ENCODE measurements around the gene MAD1L1. TPM values are rescaled to one million over a fixed set of nuclear protein-coding genes. Genes with fewer than 3 reads are reported as not detected.

The MAD1L1 gene
- total and polyA plus RNA-seq, 2 of the 4 experiments (the other 2 are of a cell fraction): 29.0 to 40.9 TPM

DNA sequence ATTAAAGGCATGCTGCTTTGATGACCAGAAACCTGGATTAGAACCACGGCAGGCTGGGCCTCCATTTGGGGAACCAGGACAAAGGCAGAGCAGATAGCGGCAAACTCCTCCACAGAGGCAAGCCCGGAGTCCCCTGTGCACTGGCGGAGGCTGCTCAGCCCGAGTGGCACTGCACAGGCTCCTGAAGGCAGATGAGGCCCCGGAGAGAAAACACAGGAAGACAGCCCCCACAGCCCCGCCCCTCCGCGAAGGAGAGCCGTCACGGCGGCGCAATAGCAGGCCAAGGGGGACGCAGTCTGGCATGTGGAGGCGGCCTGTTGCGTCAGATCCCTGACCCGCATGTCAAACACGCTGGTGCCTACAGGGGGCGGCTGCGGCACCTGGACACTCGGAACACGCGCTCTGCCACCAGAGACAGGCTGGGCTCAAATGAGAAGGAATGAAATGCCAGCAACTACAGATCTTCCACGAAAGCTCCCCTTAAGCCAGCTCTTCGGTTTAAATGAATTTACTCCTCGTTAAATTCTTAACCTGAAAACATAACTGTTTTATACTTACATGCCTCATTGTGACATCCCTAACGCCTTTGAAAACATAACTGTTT is 128.5 kb downstream of the MAD1L1 start (continued):
- TF ChIP-seq BHLHE40 (IDR thresholded peaks at IDR 0.05; ENCODE audit: low read depth, low read length): 0 out of 2 replicates have a peak, but pooled peaks have one; percentile 10

DNA sequence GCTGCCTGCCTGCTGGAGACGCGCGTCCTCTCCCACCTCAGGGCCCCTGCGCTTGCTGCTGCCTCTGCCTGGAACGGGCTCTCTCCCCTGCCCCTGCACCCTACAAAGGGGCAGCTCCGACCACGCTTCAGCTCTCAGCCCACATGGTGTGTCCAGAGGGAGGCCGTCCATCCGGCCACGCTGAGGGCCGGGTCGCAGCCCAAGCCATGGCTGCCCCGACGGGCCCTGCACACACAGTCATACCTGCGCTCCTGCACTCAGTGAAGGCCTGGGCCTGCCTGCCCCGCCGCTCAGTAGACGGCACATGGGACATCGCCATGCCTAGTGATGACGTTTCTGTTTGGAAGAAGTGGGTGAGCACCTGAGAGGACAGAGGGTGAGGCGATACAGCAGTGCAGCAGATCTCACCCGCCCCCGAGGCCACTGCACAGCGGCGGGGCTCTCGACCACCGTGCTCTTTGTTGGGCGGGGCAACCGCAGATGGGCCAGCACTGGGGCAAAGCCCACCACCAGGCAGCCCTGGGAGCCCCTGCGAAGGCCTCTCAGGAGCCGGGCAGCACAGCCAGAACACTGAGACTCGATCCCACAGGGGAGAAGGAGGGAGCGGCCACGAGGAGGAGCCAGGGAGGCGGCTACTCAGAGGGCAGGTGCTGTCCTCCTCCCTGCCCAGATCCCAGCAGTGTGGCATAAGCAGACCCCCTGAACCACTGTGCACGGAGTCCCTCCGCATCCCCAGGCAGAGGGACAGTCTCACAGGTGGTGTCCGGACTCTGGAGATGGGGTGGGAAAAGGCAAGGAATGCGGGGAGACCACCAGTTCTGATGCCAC is 129.5 kb downstream of the MAD1L1 start:
- H3K27me3 ChIP-seq (ENCODE audit: control insufficient read depth, insufficient read depth, low read length): no peaks in the 10 kb centered on the region
- peak overlapping the region; percentile 66 for H2BK120ac ChIP-seq (ENCODE audit: low read depth, low read length)
- no peak overlapping the region for H2BK5ac ChIP-seq (ENCODE audit: low read depth, low read length, poor library complexity, severe bottlenecking)
- CTCF ChIA-PET: no interaction called here
- peak overlapping the region; percentile 49 for H3K9ac ChIP-seq (ENCODE audit: low read depth, low read length)
- peak overlapping the region; percentile 44; the same call in 1 of the 2 replicates for H3K18ac ChIP-seq (ENCODE audit: low read depth, low read length)
- intact Hi-C loops (cut with micrococcal nuclease): loop anchor here (10.0 kb wide), 1 partner anchor 102 kb away; no protein-coding TSS in a partner anchor
- no TSS peak for BruUV-seq (replicated peaks)
- ATAC-seq (ENCODE audit: low read depth) (no peak), DNase-seq (no peak)
- H3K9me1 ChIP-seq (ENCODE audit: insufficient read depth, low read length): peaks cover 14% of the 10 kb centered on the region
- H2BK15ac ChIP-seq (ENCODE audit: low read depth, low read length): peak overlapping the region; percentile 58; the same call in 1 of the 3 replicates
- H3K79me1 ChIP-seq (ENCODE audit: low read depth in 1 of 2, low read length in 2 of 2): peaks cover 10 to 32% of the 10 kb centered on the region in 2 experiments
- H3K36me3 ChIP-seq (ENCODE audit: control insufficient read depth, insufficient read depth, low read length): no peaks in the 10 kb centered on the region
- in situ Hi-C loops (cut with MboI; ENCODE audit: low sequenced_read_pairs): no loop called here
- TF ChIP-seq POLR2A (IDR thresholded peaks at IDR 0.05; ENCODE audit: low read depth, low read length) (peak; percentile 19; the same call in 1 of the 2 replicates), SMC3 (IDR thresholded peaks at IDR 0.05; ENCODE audit: low read depth, low read length) (no peak), RAD21 (IDR thresholded peaks at IDR 0.05; ENCODE audit: low read length) (no peak)
- TF ChIP-seq, protein P1, sequence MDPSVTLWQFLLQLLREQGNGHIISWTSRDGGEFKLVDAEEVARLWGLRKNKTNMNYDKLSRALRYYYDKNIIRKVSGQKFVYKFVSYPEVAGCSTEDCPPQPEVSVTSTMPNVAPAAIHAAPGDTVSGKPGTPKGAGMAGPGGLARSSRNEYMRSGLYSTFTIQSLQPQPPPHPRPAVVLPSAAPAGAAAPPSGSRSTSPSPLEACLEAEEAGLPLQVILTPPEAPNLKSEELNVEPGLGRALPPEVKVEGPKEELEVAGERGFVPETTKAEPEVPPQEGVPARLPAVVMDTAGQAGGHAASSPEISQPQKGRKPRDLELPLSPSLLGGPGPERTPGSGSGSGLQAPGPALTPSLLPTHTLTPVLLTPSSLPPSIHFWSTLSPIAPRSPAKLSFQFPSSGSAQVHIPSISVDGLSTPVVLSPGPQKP (IDR thresholded peaks at IDR 0.05; ENCODE audit: borderline replicate concordance, low read depth, low read length): no peak
- peak overlapping the region; percentile 87 for H4K91ac ChIP-seq (ENCODE audit: insufficient read depth, low read depth, low read length)
- H2AK5ac ChIP-seq (ENCODE audit: low read depth, low read length): peak overlapping the region; percentile 93
- H3K4ac ChIP-seq (ENCODE audit: low read depth, low read length): peak overlapping the region; percentile 88
- peak overlapping the region; percentile 60 for H3K14ac ChIP-seq (replicated peaks; ENCODE audit: low read depth, low read length)
- H2BK20ac ChIP-seq (ENCODE audit: low read depth, low read length): no peak overlapping the region
- H2AFZ ChIP-seq (replicated peaks; ENCODE audit: low read length, poor library complexity): peak overlapping the region; percentile 86
- no peak overlapping the region for H3K23ac ChIP-seq (ENCODE audit: low read depth, low read length)
- H3K56ac ChIP-seq (ENCODE audit: extremely low read depth, insufficient read depth, low read length): no peak overlapping the region
- H3K4me3 ChIP-seq (ENCODE audit: insufficient read depth, low read depth, low read length): no peak overlapping the region
- peak overlapping the region; percentile 89 for H2AK9ac ChIP-seq (replicated peaks; ENCODE audit: low read depth, low read length, poor library complexity)
- H3K4me1 ChIP-seq (ENCODE audit: control insufficient read depth, insufficient read depth, low read length): peaks cover 27% of the 10 kb centered on the region
- peak overlapping the region; percentile 75 to 94; a peak in 3 of 4 replicates for H4K8ac ChIP-seq (ENCODE audit: low read depth in 2 of 2, low read length in 2 of 2)
- dilution Hi-C loops (cut with HindIII; ENCODE audit: low sequenced_read_pairs, unreplicated experiment): no loop called here
- H3K4me2 ChIP-seq (ENCODE audit: low read depth, low read length): no peak overlapping the region; the same call in 1 of the 2 replicates
- no peaks in the 10 kb centered on the region for H3K9me3 ChIP-seq (ENCODE audit: control insufficient read depth, insufficient read depth, low read length)
- no peaks in the 10 kb centered on the region; the same call in none of the 2 replicates for H4K20me1 ChIP-seq (ENCODE audit: insufficient read depth, low read length)
- peak overlapping the region; percentile 63 for H4K5ac ChIP-seq (ENCODE audit: low read depth, low read length)
- POLR2A ChIA-PET (ENCODE audit: unreplicated experiment): no interaction called here
- WGBS, 2 experiments (ENCODE audit: extremely low coverage in 2 of 2, insufficient read length in 1 of 2): 89% methylated on average over 15 of the region's 39 CpGs; no CpG with 5 or more reads in 1 of the 2 experiments
- peak overlapping the region; percentile 36; the same call in 1 of the 2 replicates for H3K27ac ChIP-seq (ENCODE audit: insufficient read depth, low read length)
